OCI-LY3 (cell line): Measurements from ENCODE around the gene SLAIN2.

Experiments
- H2AFZ ChIP-seq: fragments of 200-600, 300-600 bp; shearing (Covaris generic); 2 replicates; pipeline ENCODE4 v1.6.0; 2014; ENCODE audit warnings: antibody characterized with exemption, low read depth, low read length
- H3K27ac ChIP-seq: fragments of 200-600, 300-600 bp; sonication (generic); 2 replicates; pipeline ENCODE4 v1.5.1; 2014; ENCODE audit warnings: mild to moderate bottlenecking, low read length, moderate library complexity, mixed read lengths
- H3K27me3 ChIP-seq: fragments of 200-600, 300-600 bp; sonication (generic); 2 replicates; pipeline ENCODE4 v1.6.1; 2014; ENCODE audit warnings: low read depth, low read length, mixed read lengths
- H3K36me3 ChIP-seq: fragments of 200-600, 300-600 bp; sonication (generic); replicated peaks from 2 replicates; pipeline ENCODE3; 2014; ENCODE audit warnings: low read depth, low read length, mixed read lengths
- H3K4me1 ChIP-seq: fragments of 300-600, 200-600 bp; sonication (generic); 2 replicates; pipeline ENCODE4 v1.6.1; 2014; ENCODE audit warnings: low read length, mixed read lengths
- H3K4me2 ChIP-seq: fragments of 200-600, 300-600 bp; sonication (generic); 2 replicates; pipeline ENCODE4 v1.6.1; 2014; ENCODE audit warnings: low read length, mixed read lengths
- H3K4me3 ChIP-seq: fragments of 300-600, 200-600 bp; sonication (generic); 2 replicates; pipeline ENCODE4 v1.5.1; 2014; ENCODE audit warnings: antibody characterized with exemption, mild to moderate bottlenecking, low read length, moderate library complexity
- H3K79me2 ChIP-seq: fragments of 300-600, 200-600 bp; shearing (Covaris generic); 2 replicates; pipeline ENCODE4 v1.6.1; 2014; ENCODE audit warnings: mild to moderate bottlenecking, low read length, mixed read lengths
- H3K9ac ChIP-seq: fragments of 300-600, 200-600 bp; shearing (Covaris generic); 2 replicates; pipeline ENCODE4 v1.6.0; 2014; ENCODE audit warnings: mild to moderate bottlenecking, low read length, moderate library complexity
- H3K9me3 ChIP-seq: fragments of 200-600, 300-600 bp; shearing (Covaris generic); 2 replicates; pipeline ENCODE4 v1.6.1; 2014; ENCODE audit warnings: low read length, mixed read lengths; ENCODE audit not compliant: insufficient read depth
- H4K20me1 ChIP-seq: fragments of 200-600, 300-600 bp; sonication (generic); 2 replicates; pipeline ENCODE4 v1.6.1; 2016; ENCODE audit warnings: low read length, mixed read lengths; ENCODE audit not compliant: insufficient read depth
- EZH2phosphoT487 ChIP-seq: fragments of 200-600 bp; shearing (Covaris generic); IDR thresholded peaks from 2 replicates; pipeline ENCODE4 v1.6.1; 2018; ENCODE audit warnings: antibody characterized with exemption, mixed run types, low read depth
- TF ChIP-seq, protein P1 (sequence below): fragments of 200-600, 300-600 bp; sonication (generic); IDR thresholded peaks from 2 replicates; pipeline ENCODE4 v1.5.1; 2014; ENCODE audit warnings: antibody characterized with exemption, low read length, low read depth

Gene SLAIN2

DNA sequence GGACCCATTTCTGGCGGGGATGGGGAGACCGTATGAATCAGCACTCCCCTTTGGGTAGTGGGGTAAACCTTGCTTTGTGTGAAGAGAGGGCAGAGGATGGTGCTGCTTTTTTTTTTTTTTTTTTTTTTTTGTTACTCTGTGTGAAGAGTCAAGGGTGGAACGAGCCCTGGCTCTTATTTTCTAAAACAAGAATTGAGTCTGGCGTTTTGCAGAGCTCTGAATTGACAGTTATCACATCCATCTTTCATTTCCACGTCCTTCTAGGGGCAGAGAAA is 1.2 kb downstream of the SLAIN2 start:
- Histone ChIP-seq H3K4me3 (peak overlapping the region; percentile 98), H3K36me3 (no peaks in the 10 kb centered on the region), H3K9me3 (no peaks in the 10 kb centered on the region), H3K4me1 (peaks cover 19% of the 10 kb centered on the region), H3K27me3 (no peaks in the 10 kb centered on the region), H3K9ac (peak overlapping the region; percentile 79), H3K4me2 (peak overlapping the region; percentile 98), H3K27ac (no peak overlapping the region), H3K79me2 (peaks cover 61% of the 10 kb centered on the region), H4K20me1 (peaks cover 44% of the 10 kb centered on the region), H2AFZ (no peak overlapping the region)
- TF ChIP-seq, protein P1, sequence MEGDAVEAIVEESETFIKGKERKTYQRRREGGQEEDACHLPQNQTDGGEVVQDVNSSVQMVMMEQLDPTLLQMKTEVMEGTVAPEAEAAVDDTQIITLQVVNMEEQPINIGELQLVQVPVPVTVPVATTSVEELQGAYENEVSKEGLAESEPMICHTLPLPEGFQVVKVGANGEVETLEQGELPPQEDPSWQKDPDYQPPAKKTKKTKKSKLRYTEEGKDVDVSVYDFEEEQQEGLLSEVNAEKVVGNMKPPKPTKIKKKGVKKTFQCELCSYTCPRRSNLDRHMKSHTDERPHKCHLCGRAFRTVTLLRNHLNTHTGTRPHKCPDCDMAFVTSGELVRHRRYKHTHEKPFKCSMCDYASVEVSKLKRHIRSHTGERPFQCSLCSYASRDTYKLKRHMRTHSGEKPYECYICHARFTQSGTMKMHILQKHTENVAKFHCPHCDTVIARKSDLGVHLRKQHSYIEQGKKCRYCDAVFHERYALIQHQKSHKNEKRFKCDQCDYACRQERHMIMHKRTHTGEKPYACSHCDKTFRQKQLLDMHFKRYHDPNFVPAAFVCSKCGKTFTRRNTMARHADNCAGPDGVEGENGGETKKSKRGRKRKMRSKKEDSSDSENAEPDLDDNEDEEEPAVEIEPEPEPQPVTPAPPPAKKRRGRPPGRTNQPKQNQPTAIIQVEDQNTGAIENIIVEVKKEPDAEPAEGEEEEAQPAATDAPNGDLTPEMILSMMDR: no peak
- TF ChIP-seq EZH2phosphoT487: no peak

DNA sequence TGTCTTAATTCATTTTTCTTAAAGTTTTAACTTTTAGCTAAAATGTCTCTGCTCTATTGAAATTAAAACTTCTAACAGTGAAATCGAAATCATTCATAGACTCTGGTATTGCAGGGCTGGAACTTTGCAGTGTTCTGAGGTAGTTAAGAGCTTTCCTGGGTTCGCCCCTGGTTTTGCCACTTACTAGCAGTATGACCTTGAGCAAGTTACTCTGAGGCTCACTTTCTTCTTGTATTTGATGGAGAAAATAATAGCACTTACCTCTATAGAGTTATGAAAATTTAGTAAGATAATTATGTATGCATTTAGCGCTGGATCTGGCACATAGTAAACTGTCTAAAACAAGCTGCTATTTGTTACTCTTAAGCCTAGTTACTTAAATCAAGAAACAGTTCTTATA is 1.7 kb downstream of the SLAIN2 start:
- Histone ChIP-seq H3K36me3 (no peaks in the 10 kb centered on the region), H3K79me2 (peaks cover 66% of the 10 kb centered on the region), H3K4me1 (peaks cover 17% of the 10 kb centered on the region), H3K4me2 (peak overlapping the region; percentile 98), H4K20me1 (peaks cover 47% of the 10 kb centered on the region), H2AFZ (no peak overlapping the region), H3K27ac (no peak overlapping the region), H3K27me3 (no peaks in the 10 kb centered on the region), H3K9me3 (no peaks in the 10 kb centered on the region), H3K4me3 (peak overlapping the region; percentile 98), H3K9ac (peak overlapping the region; percentile 79)
- TF ChIP-seq EZH2phosphoT487: no peak
- TF ChIP-seq, protein P1: no peak

DNA sequence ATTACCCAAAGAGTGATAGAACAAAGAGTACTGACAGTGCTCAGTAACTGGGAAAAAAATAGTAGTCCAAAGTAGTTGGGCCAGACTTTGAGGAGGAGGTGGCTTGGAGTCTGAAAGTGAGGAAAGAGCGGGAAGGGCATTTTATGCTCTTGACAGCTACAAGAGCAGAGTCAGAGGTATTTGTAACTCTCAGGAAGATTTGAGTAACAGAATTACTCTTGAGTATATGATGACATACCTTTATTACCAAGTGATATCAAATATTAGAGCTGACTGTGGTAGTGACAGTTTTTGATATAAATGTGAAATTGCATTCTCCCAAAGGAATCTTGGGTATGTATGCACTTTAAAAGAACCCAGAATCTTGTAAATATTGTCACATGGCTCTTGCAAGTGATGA is 2.2 kb downstream of the SLAIN2 start:
- Histone ChIP-seq H2AFZ (no peak overlapping the region), H3K9me3 (no peaks in the 10 kb centered on the region), H3K4me2 (peak overlapping the region; percentile 98), H3K79me2 (peaks cover 71% of the 10 kb centered on the region), H3K27me3 (no peaks in the 10 kb centered on the region), H3K36me3 (no peaks in the 10 kb centered on the region), H4K20me1 (peaks cover 48% of the 10 kb centered on the region), H3K4me3 (peak overlapping the region; percentile 98; the same call in 1 of the 2 replicates), H3K27ac (no peak overlapping the region), H3K9ac (peak overlapping the region; percentile 79; the same call in 1 of the 2 replicates), H3K4me1 (peaks cover 17% of the 10 kb centered on the region)
- TF ChIP-seq, protein P1: no peak

DNA sequence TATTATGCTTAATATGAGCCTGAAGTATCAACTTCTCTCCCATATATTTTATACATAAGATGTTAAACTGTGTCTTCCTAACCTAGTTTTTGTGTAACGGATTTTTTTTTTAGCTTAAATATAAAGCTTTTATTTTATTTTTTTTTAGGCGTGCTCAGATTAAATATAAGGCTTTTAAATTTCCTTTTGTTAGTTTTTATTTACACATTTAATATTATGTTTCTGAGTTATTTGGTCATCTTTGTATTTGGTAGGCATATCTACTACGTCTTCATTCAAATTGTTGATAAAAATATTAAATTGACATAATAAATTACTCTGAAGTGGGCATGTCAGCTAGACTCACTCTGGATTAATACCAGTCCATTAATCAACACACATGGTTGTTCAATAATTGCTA is 4.2 kb downstream of the SLAIN2 start:
- no peaks in the 10 kb centered on the region for H3K9me3 ChIP-seq
- no peaks in the 10 kb centered on the region for H3K36me3 ChIP-seq
- H4K20me1 ChIP-seq: peaks cover 55% of the 10 kb centered on the region
- H2AFZ ChIP-seq: no peak overlapping the region
- no peak overlapping the region for H3K27ac ChIP-seq
- H3K27me3 ChIP-seq: no peaks in the 10 kb centered on the region
- no peak overlapping the region for H3K4me3 ChIP-seq
- H3K9ac ChIP-seq: no peak overlapping the region
- TF ChIP-seq, protein P1: no peak
- no peak for TF ChIP-seq EZH2phosphoT487
- no peak overlapping the region for H3K4me2 ChIP-seq
- H3K79me2 ChIP-seq: peaks cover 91% of the 10 kb centered on the region
- peaks cover 12% of the 10 kb centered on the region for H3K4me1 ChIP-seq
